ENCODE data around the gene ADCK1. TPM values are rescaled to one million over a fixed set of nuclear protein-coding genes. Genes with fewer than 3 reads are reported as not detected.

Gene ADCK1
- total RNA-seq, 4 donors from 2014 or later = 10.7 to 33.0 (median 18.9) TPM

GRCh38 chr14:77848031-77848430 is 48.1 kb downstream of the ADCK1 start:
- DNase-seq = no peak
- H3K4me1 ChIP-seq = no peaks in the 10 kb centered on the region
- no peaks in the 10 kb centered on the region for H3K36me3 ChIP-seq
- H3K27me3 ChIP-seq = no peaks in the 10 kb centered on the region
- no peak overlapping the region for H3K4me3 ChIP-seq
- H3K9me3 ChIP-seq = no peaks in the 10 kb centered on the region
- no peak overlapping the region for H3K27ac ChIP-seq
- TF ChIP-seq POLR2A (IDR thresholded peaks at IDR 0.05) = no peak
- TF ChIP-seq, protein P1, sequence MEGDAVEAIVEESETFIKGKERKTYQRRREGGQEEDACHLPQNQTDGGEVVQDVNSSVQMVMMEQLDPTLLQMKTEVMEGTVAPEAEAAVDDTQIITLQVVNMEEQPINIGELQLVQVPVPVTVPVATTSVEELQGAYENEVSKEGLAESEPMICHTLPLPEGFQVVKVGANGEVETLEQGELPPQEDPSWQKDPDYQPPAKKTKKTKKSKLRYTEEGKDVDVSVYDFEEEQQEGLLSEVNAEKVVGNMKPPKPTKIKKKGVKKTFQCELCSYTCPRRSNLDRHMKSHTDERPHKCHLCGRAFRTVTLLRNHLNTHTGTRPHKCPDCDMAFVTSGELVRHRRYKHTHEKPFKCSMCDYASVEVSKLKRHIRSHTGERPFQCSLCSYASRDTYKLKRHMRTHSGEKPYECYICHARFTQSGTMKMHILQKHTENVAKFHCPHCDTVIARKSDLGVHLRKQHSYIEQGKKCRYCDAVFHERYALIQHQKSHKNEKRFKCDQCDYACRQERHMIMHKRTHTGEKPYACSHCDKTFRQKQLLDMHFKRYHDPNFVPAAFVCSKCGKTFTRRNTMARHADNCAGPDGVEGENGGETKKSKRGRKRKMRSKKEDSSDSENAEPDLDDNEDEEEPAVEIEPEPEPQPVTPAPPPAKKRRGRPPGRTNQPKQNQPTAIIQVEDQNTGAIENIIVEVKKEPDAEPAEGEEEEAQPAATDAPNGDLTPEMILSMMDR (IDR thresholded peaks at IDR 0.05) = no peak

- Histone ChIP-seq H3K9me3 (no peaks in the 10 kb centered on the region), H3K36me3 (no peaks in the 10 kb centered on the region), H3K4me3 (no peak overlapping the region), H3K4me1 (no peaks in the 10 kb centered on the region), H3K27me3 (no peaks in the 10 kb centered on the region), H3K27ac (no peak overlapping the region)
- no peak for DNase-seq
- TF ChIP-seq, protein P1 (IDR thresholded peaks at IDR 0.05) = no peak
- TF ChIP-seq POLR2A (IDR thresholded peaks at IDR 0.05) = no peak
Measured at GRCh38 chr14:77849711-77850110, 49.8 kb downstream of the ADCK1 start.

DNA sequence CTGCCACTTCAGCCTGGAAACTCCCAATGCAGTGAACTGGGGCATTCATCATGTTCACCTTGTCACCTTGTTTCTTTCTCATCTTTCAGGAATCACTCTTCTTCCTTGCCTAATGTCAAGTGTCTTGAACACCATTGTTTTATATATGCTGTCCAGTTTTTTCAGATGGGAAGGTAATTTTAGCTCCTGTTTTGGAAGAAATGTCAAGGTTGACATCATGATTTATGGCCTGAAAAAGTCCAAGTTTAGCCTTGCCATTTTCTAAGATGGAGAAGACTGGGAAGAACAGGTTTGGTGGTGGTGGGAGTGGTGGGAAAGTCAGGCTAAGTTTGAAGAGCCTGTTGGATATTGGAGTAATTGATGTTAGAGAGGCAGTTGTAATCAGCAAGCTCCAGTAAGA is 54.0 kb downstream of the ADCK1 start:
- H3K27ac ChIP-seq = no peak overlapping the region
- H3K9me3 ChIP-seq = no peaks in the 10 kb centered on the region
- H3K36me3 ChIP-seq = no peaks in the 10 kb centered on the region
- no peaks in the 10 kb centered on the region for H3K4me1 ChIP-seq
- no peaks in the 10 kb centered on the region for H3K27me3 ChIP-seq
- TF ChIP-seq POLR2A (IDR thresholded peaks at IDR 0.05) = no peak
- TF ChIP-seq, protein P1 (IDR thresholded peaks at IDR 0.05) = no peak
- H3K4me3 ChIP-seq = no peak overlapping the region
- DNase-seq = no peak

- Histone ChIP-seq H3K9me3 (no peaks in the 10 kb centered on the region), H3K4me1 (no peaks in the 10 kb centered on the region), H3K4me3 (no peak overlapping the region), H3K27ac (no peak overlapping the region), H3K27me3 (no peaks in the 10 kb centered on the region), H3K36me3 (no peaks in the 10 kb centered on the region)
- TF ChIP-seq POLR2A (IDR thresholded peaks at IDR 0.05) = no peak
- TF ChIP-seq, protein P1 (IDR thresholded peaks at IDR 0.05) = no peak
- no peak for DNase-seq
Measured at GRCh38 chr14:77856941-77857340, 57.0 kb downstream of the ADCK1 start.

DNA sequence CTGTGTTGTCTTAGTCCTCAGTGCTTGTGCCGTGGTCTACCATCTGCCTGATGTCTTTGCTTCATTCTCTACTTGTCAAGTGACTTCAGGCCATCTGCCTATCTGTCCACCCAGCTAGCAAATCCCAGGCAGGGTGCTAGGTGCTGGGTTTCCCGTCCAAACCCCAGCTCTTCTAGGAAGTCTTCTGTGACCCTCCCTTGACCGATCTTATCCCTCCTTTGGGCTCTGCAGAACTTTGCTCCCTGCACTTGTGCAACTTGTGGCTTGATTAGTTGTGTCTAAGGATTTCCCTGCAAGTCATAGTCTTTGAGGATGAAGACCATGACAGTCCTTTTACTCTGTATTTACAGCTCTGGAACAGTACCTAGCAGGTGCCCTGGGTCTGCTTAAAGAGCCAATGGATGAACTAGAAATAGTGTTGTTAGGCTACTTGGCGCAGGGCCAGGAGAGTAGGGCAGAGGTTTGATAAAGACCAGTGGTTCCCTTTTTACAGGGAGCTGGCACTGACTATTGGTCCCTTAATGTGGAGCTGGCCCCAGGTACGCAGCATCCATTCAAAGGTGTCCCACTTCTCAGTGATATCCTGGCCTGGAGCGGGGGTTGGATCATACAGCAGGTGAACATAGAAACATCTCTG is 60.1 kb downstream of the ADCK1 start:
- no peak overlapping the region for H3K27ac ChIP-seq
- no peaks in the 10 kb centered on the region for H3K36me3 ChIP-seq
- no peaks in the 10 kb centered on the region for H3K4me1 ChIP-seq
- TF ChIP-seq POLR2A (IDR thresholded peaks at IDR 0.05) = no peak
- TF ChIP-seq, protein P1 (IDR thresholded peaks at IDR 0.05) = no peak
- DNase-seq = no peak
- no peaks in the 10 kb centered on the region for H3K9me3 ChIP-seq
- H3K4me3 ChIP-seq = no peak overlapping the region
- H3K27me3 ChIP-seq = no peaks in the 10 kb centered on the region

DNA sequence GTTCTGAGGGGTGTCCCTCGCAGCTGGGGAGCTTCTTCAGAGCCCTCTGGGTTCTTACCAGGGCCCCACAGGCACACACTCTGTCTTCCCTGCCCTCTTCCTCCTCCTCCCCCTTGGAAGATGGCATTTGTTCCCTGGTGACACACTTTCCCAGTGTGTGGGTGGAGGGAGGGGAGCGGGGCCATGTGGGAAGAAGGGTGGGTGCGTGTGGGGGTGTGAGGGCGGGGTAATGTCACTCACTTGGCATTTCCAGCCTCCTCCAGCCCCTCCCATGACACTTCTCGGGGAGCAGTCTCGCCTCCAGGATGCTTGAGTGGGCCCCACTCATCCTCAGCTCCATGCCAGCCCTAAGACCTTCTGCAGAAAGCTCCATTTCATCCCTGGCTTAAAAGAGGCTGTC is 61.3 kb downstream of the ADCK1 start:
- Histone ChIP-seq H3K27ac (no peak overlapping the region), H3K36me3 (no peaks in the 10 kb centered on the region), H3K9me3 (no peaks in the 10 kb centered on the region), H3K27me3 (no peaks in the 10 kb centered on the region), H3K4me1 (no peaks in the 10 kb centered on the region), H3K4me3 (no peak overlapping the region)
- TF ChIP-seq, protein P1 (IDR thresholded peaks at IDR 0.05) = no peak
- no peak for TF ChIP-seq POLR2A (IDR thresholded peaks at IDR 0.05)
- DNase-seq = no peak

All from Peyer's patch (tissue), 4 donors.